Activated CD8-positive, alpha-beta memory T cell treated with anti-CD3 and anti-CD28 coated beads for 36 hours (primary cell): ENCODE data around the gene RAPGEF6. TPM values are rescaled to one million over a fixed set of nuclear protein-coding genes. Genes with fewer than 3 reads are reported as not detected.

Experiments used
- CTCF ChIA-PET: fragments of 350-600 bp; sonication (Branson Sonifier 250); formaldehyde crosslinking; loops from one replicate; lab custom pipeline; 2021; ENCODE audit warnings: antibody characterized with exemption; lab: Charles Lee
- POLR2A ChIA-PET: fragments of 350-600 bp; sonication (Branson Sonifier 250); formaldehyde crosslinking; loops from one replicate; lab custom pipeline; 2021; ENCODE audit warnings: antibody characterized with exemption; lab: Charles Lee
- total RNA-seq, 2 experiments: library from RNA; stranded (reverse); gene quantifications; one replicate each; pipeline ENCODE4 v1.2.3, GENCODE V29; 2021

Gene RAPGEF6
- total RNA-seq, 2 experiments from 2014 or later: 23.2 to 24.4 TPM

DNA sequence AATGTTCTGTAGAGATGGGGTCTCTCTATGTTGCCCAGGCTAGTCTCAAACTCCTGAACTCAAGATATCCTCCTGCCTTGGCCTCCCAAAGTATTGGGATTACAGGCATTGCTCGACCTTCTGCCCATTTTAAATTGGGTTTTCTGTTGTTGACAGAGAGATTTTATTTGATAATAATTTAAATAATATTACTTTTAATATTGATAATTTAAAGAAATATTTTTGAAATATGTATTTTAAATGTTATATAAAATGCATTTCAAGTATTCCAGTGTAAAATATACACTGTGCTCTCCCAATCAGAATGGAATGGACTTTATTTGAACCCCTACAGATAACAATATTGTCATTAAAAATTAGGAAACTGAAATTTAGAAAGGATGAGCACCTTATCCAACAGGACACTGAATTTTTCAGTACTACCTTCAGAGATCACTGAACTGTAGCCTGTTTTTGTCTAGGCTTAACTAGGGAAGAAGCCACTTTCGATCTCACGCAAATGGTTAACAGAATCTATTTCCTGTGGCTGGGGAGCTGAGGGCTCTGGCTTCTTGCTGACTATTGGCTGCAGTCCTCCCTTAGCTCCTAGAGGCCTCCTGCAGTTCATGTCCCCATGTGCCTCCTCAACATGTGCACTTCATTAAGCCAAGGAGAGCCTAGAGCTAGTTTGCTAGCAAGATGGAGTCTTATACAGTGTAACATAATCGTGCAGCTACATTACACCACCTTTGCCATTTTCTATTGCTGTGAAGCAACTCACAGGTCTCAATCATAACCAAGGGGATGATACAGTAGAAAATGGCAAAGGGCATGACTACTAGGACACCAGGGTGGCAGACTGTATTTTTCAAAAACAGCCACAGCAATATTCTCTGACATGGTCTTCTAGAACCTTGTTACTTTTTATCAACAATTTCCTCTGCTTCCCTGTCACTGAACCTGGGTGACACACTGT, 221.1 kb downstream of the RAPGEF6 start:
- POLR2A ChIA-PET: interaction anchor here (0.5 to 1.1 kb wide), 3 partner anchors 29 to 136 kb away, joined by 3 to 4 read pairs (median 3); no protein-coding TSS in a partner anchor
- CTCF ChIA-PET: interaction anchor here (0.8 kb wide), 1 partner anchor 142 kb away, joined by 4 read pairs; no protein-coding TSS in a partner anchor

- CTCF ChIA-PET: interaction anchor here (1.1 kb wide), 1 partner anchor 10 kb away, joined by 4 read pairs; no protein-coding TSS in a partner anchor
- POLR2A ChIA-PET: no interaction called here
These were observed 227.9 kb downstream of the RAPGEF6 start for GRCh38 chr5:131406975-131407638.

GRCh38 chr5:131406076-131406475, 229.0 kb downstream of the RAPGEF6 start:
- POLR2A ChIA-PET: interaction anchor here (0.5 to 0.6 kb wide), 3 partner anchors 10 to 243 kb away, joined by 3 to 5 read pairs (median 3); no protein-coding TSS in a partner anchor

DNA sequence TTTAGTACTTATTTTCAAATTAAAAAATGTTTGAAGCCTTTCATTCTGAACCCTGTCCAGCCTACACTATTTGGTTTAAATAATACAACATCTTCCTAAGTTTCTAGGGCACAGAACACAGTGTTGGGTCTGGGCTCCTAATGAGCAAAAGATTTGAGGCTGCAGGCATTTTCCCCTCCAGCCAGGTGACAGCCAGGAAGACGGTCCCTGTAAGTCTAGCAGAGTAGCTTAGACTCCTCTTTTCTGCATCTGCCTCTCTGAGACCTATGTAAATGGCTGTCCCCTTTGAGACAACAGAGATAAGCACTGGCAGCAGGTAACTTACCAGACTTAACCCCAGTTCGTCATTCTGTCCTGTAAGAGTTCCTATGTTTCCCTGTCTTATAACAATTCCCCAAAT, 229.4 kb downstream of the RAPGEF6 start:
- ChIA-PET POLR2A (interaction anchor here (0.6 kb wide), 1 partner anchor 9 kb away, joined by 3 read pairs; no protein-coding TSS in a partner anchor), CTCF (interaction anchor here (0.6 to 1.5 kb wide), 3 partner anchors 8 to 120 kb away, joined by 3 to 4 read pairs (median 4); no protein-coding TSS in a partner anchor)

More at GRCh38 chr5:131406076-131406475, 229.0 kb downstream of the RAPGEF6 start:
- CTCF ChIA-PET: interaction anchor here (1.1 to 1.5 kb wide), 2 partner anchors 9 to 18 kb away, joined by 4 read pairs; no protein-coding TSS in a partner anchor

- CTCF ChIA-PET: no interaction called here
- POLR2A ChIA-PET: no interaction called here
These were observed 234.4 kb downstream of the RAPGEF6 start for GRCh38 chr5:131400585-131400984.

- POLR2A ChIA-PET: interaction anchor here (0.6 to 1.2 kb wide), 2 partner anchors 20 to 26 kb away, joined by 3 read pairs; no protein-coding TSS in a partner anchor
These were observed 236.0 kb downstream of the RAPGEF6 start for GRCh38 chr5:131399007-131399406.

DNA sequence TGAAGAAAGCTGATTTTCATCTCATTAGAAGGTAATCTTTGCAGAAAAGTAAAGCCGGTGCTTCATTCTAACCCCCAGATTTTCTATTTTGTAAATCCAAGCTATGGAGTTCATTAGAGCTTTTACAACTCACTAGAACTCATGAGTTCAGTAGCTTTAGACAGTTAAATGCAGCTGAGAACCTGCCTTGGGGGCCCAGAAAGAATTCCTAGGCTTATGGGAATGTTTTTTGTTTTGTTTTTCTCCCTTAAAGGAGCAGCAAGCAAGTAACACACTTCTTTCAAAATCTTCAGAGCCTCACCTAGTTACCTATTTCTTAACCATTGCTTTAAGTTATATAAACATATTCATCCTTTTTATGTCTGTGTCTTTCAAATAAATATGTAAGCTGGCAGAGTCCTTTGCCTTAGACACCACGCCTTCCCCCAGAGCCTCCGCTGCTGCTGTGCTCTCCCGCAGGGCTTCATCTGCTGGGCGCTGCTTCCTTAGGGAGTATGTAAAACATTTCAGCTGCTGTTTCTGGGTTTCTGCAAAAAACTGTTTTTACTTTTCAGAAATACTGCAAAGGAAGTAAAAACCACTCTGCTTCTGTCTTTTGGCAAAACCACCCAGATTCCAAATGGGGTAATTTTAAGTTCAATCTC, 238.3 kb downstream of the RAPGEF6 start:
- CTCF ChIA-PET: interaction anchor here (0.6 to 1.9 kb wide), 3 partner anchors 10 to 126 kb away, joined by 3 to 5 read pairs (median 4); no protein-coding TSS in a partner anchor

More at GRCh38 chr5:131399007-131399406, 236.0 kb downstream of the RAPGEF6 start:
- CTCF ChIA-PET: interaction anchor here (0.7 kb wide), 2 partner anchors 17 to 24 kb away, joined by 3 read pairs; no protein-coding TSS in a partner anchor

DNA sequence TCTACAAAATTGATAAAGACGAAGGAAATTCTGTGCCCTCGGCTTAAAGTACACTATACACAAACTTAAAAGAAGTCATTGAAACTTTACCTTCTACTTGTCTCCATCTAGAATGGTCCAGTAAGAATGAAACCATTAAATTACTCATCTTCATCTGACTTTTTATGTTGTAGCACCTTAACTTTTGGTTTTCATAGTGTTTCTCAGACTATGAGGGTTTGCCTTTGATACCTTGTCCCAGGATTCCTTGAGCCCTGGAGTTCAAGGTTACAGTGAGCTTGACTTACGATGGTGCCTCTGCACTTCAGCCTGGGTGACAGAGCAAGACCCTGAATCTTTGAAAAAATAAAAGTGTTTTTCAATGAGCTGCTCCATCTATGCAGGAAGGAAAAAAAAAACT, 239.0 kb downstream of the RAPGEF6 start:
- ChIA-PET POLR2A (interaction anchor here (0.6 to 2.4 kb wide), 4 partner anchors 10 to 231 kb away, joined by 3 to 14 read pairs (median 4); partner anchors contain the start of genes CDC42SE2 and HINT1), CTCF (interaction anchor here (1.9 kb wide), 1 partner anchor 115 kb away, joined by 5 read pairs; no protein-coding TSS in a partner anchor)

More for the DNA sequence above, 238.3 kb downstream of the RAPGEF6 start:
- POLR2A ChIA-PET: interaction anchor here (0.6 to 1.0 kb wide), 3 partner anchors 9 to 231 kb away, joined by 3 to 6 read pairs (median 5); partner anchors contain the start of gene HINT1

- POLR2A ChIA-PET: interaction anchor here (0.7 to 2.4 kb wide), 3 partner anchors 114 to 141 kb away, joined by 5 to 14 read pairs (median 5); partner anchors contain the start of gene CDC42SE2
- CTCF ChIA-PET: interaction anchor here (0.6 to 1.2 kb wide), 2 partner anchors 10 to 29 kb away, joined by 3 to 6 read pairs; no protein-coding TSS in a partner anchor
These were observed 240.9 kb downstream of the RAPGEF6 start for GRCh38 chr5:131394128-131394527.

GRCh38 chr5:131393498-131393968, 241.5 kb downstream of the RAPGEF6 start:
- ChIA-PET CTCF (interaction anchor here (0.6 to 1.2 kb wide), 6 partner anchors 8 to 131 kb away, joined by 3 to 6 read pairs (median 4); no protein-coding TSS in a partner anchor), POLR2A (interaction anchor here (1.6 to 2.4 kb wide), 2 partner anchors 113 to 129 kb away, joined by 5 to 14 read pairs; partner anchors contain the start of gene CDC42SE2)

DNA sequence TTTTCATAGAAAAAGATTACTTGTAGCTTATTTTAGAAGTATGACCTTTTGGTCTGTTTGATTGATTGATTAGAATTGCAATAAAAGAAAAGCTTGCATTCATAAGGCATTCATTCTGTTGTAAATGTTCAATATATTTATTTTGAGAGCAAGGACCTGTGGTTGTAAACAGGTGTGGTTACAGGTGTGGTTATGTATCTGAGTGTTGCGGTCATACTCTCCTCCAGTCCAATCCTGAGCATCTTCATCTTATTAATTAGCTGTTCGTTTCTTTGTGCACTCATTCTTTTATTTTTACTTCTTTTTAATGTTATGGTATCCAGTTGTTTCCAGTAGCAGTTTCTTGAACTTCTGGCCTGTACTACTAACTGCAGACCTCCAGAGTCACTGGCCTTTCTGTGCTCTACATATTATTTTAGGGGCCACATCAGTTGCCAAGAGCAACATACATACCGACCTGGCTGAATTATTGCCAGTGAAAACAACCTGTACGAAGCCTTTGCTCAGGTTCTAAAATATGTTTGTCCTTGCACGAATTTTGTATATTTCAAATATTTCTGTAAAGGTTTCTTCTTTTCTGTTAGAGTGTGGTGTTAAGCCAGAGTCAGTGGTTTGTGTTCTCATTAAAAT, 242.4 kb downstream of the RAPGEF6 start:
- ChIA-PET POLR2A (interaction anchor here (0.6 kb wide), 1 partner anchor 119 kb away, joined by 3 read pairs; no protein-coding TSS in a partner anchor), CTCF (interaction anchor here (0.6 to 1.0 kb wide), 2 partner anchors 11 to 63 kb away, joined by 3 read pairs; no protein-coding TSS in a partner anchor)

DNA sequence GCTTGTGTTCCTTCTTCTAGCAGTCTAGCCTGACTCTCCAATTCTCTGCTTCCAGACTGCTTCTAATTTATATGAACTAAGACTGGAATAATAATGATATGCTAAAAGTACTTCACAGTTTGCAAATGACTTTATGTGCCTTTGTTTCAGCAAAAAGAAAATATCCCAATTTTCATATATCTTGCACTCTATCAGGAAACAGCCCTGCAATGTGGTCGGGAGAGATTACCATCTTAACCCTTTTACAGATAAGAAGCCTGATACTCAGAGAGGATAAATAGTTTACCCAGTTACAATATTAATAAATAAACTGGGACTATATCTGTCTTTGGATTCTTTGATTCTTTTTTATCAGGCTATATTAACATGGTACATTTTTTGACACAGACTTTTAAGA, 245.2 kb downstream of the RAPGEF6 start:
- CTCF ChIA-PET: interaction anchor here (0.9 kb wide), 1 partner anchor 104 kb away, joined by 3 read pairs; no protein-coding TSS in a partner anchor
- POLR2A ChIA-PET: no interaction called here

DNA sequence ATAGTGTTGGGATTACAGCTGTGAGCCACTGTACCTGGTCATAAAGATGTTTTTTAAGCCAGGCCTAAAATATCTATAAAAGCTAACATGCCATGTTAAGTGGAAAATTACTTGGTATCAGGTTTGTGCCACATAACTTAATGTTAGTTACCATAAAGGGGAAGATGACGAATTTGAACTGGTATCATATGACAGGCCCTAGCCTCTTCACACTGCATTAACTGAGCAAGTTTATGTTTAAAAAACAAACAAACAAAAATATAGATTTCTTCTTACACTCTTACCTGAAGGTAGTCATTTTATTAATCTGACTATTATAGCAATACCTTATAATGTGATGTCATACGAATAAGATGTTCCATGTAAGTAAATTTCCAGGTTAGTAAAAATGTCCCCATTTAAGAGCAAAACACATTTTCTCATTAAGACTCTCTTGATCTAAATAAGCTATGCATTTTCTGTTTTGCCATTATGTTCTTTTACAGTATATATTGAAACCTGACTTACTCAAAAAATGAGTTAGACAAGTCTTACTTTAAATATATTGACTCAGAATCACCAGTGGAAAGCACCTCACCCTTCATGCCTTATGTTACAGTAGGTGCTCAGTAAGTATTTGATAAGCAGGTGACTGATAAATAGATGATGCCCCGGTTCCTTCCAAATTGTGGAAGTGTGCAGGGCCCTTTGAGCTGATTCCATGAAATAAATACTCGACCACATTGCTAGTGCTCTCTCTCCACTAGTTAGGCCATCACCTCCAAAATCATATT, 245.7 kb downstream of the RAPGEF6 start:
- POLR2A ChIA-PET: interaction anchor here (0.5 to 0.8 kb wide), 3 partner anchors 60 to 186 kb away, joined by 3 read pairs; no protein-coding TSS in a partner anchor

DNA sequence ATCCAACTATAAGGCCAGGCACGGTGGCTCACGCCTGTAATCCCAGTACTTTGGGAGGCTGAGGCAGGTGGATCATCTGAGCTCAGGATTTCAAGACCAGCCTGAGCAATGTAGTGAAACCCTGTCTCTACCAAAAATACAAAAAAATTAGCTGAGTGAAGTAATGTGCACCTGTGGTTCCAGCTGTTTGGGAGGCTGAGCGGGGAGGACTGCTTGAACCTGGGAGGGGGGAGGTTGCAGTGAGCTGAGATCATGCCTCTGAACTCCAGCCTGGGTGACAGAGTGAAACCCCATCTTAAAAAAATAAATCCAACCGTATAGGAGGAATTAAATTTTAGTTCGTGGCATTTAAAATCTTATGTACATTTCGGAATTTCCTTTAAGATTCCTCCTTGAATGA, 247.8 kb downstream of the RAPGEF6 start:
- ChIA-PET POLR2A (interaction anchor here (1.0 kb wide), 1 partner anchor 109 kb away, joined by 3 read pairs; no protein-coding TSS in a partner anchor), CTCF (interaction anchor here (0.9 kb wide), 1 partner anchor 66 kb away, joined by 3 read pairs; no protein-coding TSS in a partner anchor)

More for the DNA sequence above, 245.7 kb downstream of the RAPGEF6 start:
- CTCF ChIA-PET: interaction anchor here (0.9 kb wide), 2 partner anchors 10 to 103 kb away, joined by 3 read pairs; no protein-coding TSS in a partner anchor

GRCh38 chr5:131386779-131387178, 248.2 kb downstream of the RAPGEF6 start:
- CTCF ChIA-PET: no interaction called here
- POLR2A ChIA-PET: interaction anchor here (1.0 kb wide), 1 partner anchor 109 kb away, joined by 3 read pairs; no protein-coding TSS in a partner anchor

DNA sequence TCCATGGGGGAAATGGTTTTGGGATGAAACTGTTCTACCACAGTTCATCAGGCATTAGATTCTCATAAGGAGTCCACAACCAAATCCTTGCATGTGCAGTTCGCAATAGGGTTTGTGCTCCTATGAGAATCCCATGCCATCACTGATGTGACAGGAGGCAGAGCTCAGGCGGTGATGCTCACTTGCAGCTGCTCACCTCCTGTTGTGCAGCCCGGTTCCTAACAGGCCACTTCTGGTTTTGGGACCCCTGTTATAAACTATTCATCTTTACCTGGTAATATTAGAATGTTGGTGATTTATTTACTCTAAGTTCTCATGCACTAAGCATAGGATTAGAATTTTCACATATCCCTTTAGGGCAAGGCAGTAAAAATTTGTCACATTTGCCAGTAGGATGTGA, 248.9 kb downstream of the RAPGEF6 start:
- POLR2A ChIA-PET: no interaction called here

More for the DNA sequence above, 248.9 kb downstream of the RAPGEF6 start:
- CTCF ChIA-PET: no interaction called here
